Measurements from ENCODE around the gene TMEM179.
"Not testable (repeated sequence)": the region's sequence is repeated elsewhere in the genome, so short reads cannot be mapped to it uniquely, and the experiment has no call there.

The TMEM179 gene

DNA sequence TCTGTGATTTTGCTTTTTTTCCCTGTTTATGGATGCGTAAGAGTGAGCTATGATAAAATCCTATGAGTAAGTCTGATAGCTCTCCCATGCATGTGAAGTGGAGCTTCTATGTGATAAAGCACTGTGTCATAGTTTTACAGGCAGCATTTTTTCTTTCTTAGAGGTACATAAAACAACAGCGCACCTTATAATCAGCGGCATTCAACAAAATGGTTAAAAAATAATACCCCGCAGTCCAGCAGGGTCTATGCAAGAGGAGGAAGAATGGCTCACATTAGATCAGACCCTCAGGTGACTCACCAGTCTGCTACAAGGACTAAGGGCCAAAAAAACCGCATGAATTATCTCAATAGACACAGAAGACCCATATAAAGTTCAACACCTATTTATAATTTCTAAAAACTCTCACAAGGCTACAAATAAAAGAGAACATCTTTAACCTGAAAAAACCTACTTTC lies 33.0 kb upstream of the TMEM179 start:
- no peak for DNase-seq (ENCODE audit: low read depth)

- DNase-seq (ENCODE audit: low read depth), result not testable (repeated sequence)
These were observed 32.4 kb upstream of the TMEM179 start for GRCh38 chr14:104636846-104637545.

DNA sequence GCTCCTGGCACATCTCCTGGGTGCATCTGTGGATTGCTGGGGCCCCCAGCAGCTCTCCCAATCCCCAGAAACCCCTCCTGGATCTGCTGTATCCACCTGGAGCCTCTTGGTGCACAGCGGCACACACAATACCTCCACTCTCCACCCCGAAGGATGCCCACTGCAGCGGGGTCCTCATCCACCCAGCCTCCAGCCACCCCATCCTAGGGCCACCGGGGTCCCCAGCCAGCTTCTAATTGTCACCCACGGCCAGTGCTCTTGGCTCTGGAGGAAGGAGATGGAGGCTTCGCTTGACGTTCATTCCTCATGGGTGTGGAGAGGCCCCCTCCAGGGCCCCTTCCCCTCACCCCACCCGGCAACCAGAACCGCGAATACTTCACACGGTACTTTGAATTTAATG lies 31.6 kb upstream of the TMEM179 start:
- DNase-seq (ENCODE audit: low read depth), result no peak

- DNase-seq (ENCODE audit: low read depth), result no peak
These were observed 31.1 kb upstream of the TMEM179 start for GRCh38 chr14:104635717-104636116.

GRCh38 chr14:104634886-104635570 lies 30.5 kb upstream of the TMEM179 start:
- DNase-seq (ENCODE audit: low read depth), result no peak

GRCh38 chr14:104634138-104634760 lies 29.7 kb upstream of the TMEM179 start:
- DNase-seq (ENCODE audit: low read depth), result no peak

DNA sequence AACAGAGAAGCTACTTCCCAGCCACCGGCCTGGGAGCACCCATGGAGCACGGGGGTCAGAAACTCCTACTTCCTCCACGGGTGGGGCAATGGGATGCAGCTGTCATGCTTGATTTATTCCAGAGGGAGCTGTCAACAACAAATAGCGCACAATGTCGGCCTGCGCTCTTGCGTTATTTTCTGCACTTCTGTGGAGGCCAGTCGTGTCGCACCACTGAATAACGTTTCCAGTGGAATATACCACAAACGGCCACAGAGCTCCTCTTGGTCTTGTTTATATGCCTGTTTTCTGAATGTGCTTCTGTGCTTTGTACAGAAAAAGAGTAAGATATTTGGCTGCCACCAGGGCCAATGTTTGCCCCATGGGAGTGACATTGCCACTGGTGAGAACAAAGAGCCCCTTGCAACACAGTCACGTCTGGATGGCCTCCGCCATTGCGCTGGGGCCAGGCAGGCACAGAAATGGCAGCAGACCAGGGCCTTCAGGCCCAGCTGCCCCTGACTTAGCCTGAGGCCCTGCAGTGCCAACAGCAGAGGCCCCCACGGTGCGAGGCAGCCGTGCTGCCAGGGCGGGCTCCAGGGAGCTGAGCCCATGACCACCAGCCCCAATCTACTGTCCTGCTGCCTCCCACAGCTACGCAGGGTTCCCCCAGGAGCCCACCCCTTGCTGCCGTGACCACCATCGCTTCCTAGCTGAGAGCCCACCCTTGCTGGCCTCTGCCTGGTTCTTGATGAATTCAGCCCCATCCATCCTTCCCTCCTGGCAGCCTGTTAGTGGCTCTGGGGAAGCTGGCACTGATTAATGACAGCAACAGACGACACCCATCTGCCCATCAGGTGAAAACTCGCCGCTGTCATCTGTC lies 28.9 kb upstream of the TMEM179 start:
- no peak for DNase-seq (ENCODE audit: low read depth)

DNA sequence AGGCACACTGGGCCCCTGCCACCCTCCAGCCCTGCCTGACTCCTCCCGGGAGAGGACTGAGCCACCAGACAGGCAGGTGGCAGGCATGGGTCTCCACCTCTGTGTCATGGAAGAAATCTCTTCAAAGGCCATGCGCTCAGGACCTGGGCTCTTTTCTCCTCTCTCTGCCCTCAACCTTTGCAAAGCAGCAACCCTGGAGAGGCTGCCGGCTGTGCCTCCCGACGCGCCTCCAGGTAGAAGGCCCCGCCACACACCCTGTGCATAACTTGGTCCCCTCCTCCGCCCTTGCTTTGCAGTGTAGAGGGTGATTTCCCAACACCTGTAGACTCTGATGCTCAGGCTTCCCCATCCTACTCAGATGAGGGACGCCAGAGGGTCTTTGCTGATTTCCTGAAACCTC lies 28.2 kb upstream of the TMEM179 start:
- no peak for DNase-seq (ENCODE audit: low read depth)

DNA sequence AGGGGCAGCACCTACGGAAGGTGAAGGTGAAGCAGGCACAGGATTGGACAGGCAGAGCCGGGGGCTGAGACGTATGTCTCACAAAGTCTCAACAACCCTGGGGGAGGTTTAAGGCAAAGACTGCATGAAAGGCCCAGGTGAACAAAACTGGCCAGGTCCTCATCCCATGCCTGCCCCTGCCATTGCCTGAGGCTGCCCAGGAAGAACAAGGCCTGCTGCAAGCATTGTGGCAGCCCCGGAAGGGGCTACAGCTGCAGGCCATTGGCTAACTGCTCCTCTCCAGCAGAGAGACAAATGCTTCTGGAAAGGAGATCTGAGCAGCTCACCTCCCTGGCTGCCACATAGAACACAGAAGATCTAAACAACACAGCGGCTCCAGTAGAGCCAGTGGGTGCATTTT lies 20.4 kb upstream of the TMEM179 start:
- no peak for DNase-seq (ENCODE audit: low read depth)

GRCh38 chr14:104614126-104614812 lies 9.7 kb upstream of the TMEM179 start:
- DNase-seq (ENCODE audit: low read depth), result no peak

DNA sequence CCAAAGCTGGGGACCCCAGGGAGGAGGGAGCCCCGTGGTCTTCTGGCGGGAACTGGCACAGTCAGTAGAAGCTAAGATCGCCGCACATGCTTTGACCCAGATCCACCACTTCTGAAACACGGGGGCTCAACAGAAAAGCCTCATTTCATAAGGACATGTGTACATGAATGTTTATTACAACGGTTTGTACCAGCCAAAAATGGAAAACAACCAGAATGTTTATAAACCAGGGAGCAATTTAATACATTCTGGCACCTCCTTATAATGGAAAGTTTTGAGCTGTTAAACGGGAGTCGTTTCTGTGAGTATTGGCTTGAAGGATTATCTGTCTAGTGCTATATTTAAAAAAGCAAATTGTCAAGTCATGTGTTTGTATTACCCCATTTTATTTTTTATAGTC lies 7.3 kb upstream of the TMEM179 start:
- no peak for DNase-seq (ENCODE audit: low read depth)

DNA sequence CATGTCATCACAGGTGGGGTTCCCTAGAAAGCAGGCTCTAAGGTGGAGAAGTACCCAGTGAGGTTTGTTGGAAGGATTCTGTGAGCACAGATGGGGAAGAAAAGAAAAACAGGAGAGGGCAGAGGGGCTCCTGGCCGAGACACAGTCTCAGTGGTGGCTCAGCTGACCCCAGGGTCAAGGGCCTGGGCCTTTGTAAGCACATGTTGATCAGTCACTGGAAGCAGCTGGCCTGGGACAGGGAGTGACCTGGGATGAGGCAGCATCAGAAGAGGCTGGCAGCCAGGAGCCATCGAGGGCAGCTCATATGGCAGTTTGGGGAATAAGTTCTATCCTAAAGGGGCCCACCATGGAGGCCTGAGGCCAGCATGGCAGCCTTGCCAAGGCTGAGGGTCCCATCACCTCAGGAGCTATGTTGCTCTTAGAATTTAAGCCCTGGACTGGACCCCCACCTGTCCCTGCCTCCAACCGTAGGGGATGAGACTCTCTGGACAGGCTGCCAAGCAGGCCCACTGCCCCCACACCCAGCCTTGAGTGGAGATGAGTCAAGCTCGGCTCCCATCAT lies 6.3 kb upstream of the TMEM179 start:
- DNase-seq (ENCODE audit: low read depth), result no peak

GRCh38 chr14:104609666-104610065 lies 5.1 kb upstream of the TMEM179 start:
- no peak for DNase-seq (ENCODE audit: low read depth)

GRCh38 chr14:104603711-104604401 lies 716 bp downstream of the TMEM179 start:
- no peak for DNase-seq (ENCODE audit: low read depth)

DNA sequence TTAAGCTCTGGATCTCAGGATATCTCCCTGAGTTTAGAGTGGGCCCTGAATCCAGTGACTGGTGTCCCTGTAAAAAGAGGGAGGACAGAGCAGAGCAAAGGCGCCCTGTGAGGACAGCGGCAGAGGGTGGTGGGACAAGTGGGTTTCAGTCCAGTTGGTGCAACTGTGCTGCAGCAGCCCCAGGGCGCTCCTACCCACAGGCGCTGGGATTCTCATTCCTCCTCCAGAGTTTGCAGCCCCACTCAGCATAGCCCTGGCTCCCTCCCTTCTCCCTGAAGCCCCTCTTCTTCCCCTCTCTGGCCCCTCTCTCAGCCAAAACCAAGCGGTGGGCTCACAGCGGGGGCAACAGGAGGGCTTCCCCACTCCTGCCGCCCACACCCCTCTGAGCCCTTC lies 1.6 kb downstream of the TMEM179 start:
- DNase-seq (ENCODE audit: low read depth), result no peak

DNA sequence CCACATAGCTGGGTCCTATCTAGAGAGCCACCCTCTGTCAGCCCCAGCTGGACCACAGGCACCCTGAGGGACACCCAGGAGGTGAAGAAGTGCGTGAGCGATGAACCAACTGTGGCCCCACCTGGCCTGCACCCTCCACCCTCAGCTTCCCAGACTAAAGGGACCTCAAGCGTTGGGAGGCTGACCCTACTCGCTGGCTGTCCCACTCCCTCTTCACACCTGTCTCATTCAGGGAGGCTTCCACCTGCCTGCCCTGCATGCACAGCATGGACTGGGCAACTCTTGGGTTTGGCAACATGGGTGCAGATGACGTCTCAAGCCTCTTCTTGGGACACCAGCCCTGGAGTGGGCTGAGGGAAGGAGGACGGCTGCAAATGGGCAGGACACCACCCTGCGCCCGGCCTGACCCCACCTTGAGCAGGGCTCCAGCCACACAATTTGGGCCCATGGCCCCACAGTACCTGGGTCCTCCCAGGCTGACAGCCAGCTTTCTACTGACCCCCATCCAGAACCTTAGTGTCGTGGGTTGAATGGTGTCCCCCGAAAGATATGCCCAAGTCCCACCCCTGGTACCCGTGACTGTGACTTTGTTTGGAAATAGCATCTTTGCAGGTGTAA lies 2.1 kb downstream of the TMEM179 start:
- no peak for DNase-seq (ENCODE audit: low read depth)

- no peak for DNase-seq (ENCODE audit: low read depth)
These were observed 2.8 kb downstream of the TMEM179 start for GRCh38 chr14:104601786-104602185.

GRCh38 chr14:104600805-104601204 lies 3.8 kb downstream of the TMEM179 start:
- no peak for DNase-seq (ENCODE audit: low read depth)

- no peak for DNase-seq (ENCODE audit: low read depth)
These were observed 4.4 kb downstream of the TMEM179 start for GRCh38 chr14:104600141-104600643.

- DNase-seq (ENCODE audit: low read depth), result no peak
These were observed 5.1 kb downstream of the TMEM179 start for GRCh38 chr14:104599446-104599845.

Data from HS-5 (cell line).